Brain microvascular endothelial cell (primary cell): ENCODE measurements around the gene ZFYVE28.

Experiments
- DNase-seq: peaks from one replicate; pipeline ENCODE4 v3.0.0-alpha.2; 2020
- H3K27ac ChIP-seq: fragments of 250-450 bp; sonication (Bioruptor Pico); 2 replicates; pipeline ENCODE4 v1.5.1; 2020; ENCODE audit warnings: mild to moderate bottlenecking, moderate library complexity
- H3K27me3 ChIP-seq: fragments of 250-450 bp; sonication (Bioruptor Pico); replicated peaks from 2 replicates; pipeline ENCODE4 v1.5.1; 2020; ENCODE audit warnings: mild to moderate bottlenecking
- H3K36me3 ChIP-seq: fragments of 250-450 bp; sonication (Bioruptor Pico); replicated peaks from 2 replicates; pipeline ENCODE4 v1.5.1; 2020; ENCODE audit warnings: mild to moderate bottlenecking
- H3K4me3 ChIP-seq: 2 replicates; pipeline ENCODE4 v1.5.1; 2011; ENCODE audit warnings: low read depth, mild to moderate bottlenecking, control low read depth, low read length, moderate library complexity
- in situ Hi-C: cut with HindIII; loops from 2 replicates; pipeline ENCODE4 v1.10.0; 2017; ENCODE audit warnings: low sequenced_read_pairs, low pct_ligation_motif_present
- TF ChIP-seq, protein P1 (sequence below): IDR thresholded peaks from 2 replicates; pipeline ENCODE4 v1.5.1; 2011; ENCODE audit warnings: low read depth, mild to moderate bottlenecking, moderate library complexity, low read length, control low read depth, inconsistent platforms; ENCODE audit errors: missing control alignments

ZFYVE28 gene

GRCh38 chr4:2426069-2426397 lies 7.6 kb upstream of the ZFYVE28 start:
- H3K4me3 ChIP-seq: no peak overlapping the region
- in situ Hi-C loops: no loop called here
- TF ChIP-seq, protein P1, sequence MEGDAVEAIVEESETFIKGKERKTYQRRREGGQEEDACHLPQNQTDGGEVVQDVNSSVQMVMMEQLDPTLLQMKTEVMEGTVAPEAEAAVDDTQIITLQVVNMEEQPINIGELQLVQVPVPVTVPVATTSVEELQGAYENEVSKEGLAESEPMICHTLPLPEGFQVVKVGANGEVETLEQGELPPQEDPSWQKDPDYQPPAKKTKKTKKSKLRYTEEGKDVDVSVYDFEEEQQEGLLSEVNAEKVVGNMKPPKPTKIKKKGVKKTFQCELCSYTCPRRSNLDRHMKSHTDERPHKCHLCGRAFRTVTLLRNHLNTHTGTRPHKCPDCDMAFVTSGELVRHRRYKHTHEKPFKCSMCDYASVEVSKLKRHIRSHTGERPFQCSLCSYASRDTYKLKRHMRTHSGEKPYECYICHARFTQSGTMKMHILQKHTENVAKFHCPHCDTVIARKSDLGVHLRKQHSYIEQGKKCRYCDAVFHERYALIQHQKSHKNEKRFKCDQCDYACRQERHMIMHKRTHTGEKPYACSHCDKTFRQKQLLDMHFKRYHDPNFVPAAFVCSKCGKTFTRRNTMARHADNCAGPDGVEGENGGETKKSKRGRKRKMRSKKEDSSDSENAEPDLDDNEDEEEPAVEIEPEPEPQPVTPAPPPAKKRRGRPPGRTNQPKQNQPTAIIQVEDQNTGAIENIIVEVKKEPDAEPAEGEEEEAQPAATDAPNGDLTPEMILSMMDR: no peak
- no peaks in the 10 kb centered on the region for H3K36me3 ChIP-seq
- DNase-seq: no peak
- H3K27me3 ChIP-seq: peaks cover 2% of the 10 kb centered on the region
- H3K27ac ChIP-seq: no peak overlapping the region

DNA sequence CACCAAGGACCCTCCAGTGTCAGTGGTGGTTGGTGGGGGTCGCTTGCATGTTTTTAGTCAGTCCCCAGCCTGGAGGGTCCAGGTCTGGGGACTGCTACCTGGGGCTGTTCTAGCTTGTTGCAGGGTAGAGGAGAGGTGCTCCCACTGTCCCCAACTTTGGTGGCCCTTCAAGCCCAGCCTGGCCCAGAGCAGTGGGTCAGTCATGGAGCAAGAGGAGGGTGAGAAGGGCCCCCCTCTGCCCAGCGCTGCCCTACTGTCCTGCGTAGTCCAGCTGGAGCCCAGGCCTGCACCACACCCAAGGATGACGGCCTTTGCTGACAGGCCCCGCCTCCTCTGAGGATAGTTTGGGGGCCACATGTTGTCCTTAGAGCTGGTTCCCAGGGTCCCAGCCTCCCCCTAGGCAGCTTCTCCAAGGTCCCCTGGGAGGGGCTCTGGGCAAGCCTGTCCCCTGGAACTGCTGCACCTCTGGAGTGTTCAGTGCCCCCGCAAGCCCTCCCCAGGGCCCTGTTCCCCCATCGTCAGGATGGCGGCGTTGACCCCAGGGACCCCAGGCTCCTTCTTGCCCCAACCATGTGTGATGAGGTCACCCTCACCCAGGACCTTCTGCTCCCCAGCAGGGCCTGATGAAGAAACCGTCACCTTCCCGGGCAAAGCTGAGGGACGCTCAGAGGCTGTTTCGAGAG lies 7.1 kb upstream of the ZFYVE28 start:
- TF ChIP-seq, protein P1: no peak
- in situ Hi-C loops: no loop called here
- Histone ChIP-seq H3K27me3 (peaks cover 6% of the 10 kb centered on the region), H3K36me3 (no peaks in the 10 kb centered on the region), H3K4me3 (no peak overlapping the region), H3K27ac (no peak overlapping the region)
- no peak for DNase-seq

DNA sequence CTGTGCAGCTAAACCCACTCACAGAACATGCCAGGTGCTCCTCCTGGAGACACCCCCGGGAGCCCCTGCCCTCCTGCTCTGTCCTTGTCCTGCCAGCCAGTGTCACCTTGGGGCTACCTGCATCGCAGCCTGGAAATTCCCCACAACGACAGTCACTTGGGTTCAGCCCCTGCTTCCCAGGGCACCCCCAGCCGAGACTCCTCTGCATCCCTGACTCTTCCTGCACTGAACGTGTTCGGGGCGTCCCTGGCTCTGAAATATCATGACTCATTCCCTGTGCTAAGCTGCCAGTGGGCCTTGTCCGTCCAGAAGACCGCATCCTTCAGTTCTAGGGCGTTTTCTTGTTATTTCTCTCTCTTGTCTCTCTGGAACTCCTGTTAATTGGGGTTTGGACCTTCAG lies 6.1 kb upstream of the ZFYVE28 start:
- DNase-seq: peak; percentile 24
- in situ Hi-C loops: no loop called here
- H3K36me3 ChIP-seq: no peaks in the 10 kb centered on the region
- H3K4me3 ChIP-seq: no peak overlapping the region
- no peak overlapping the region for H3K27ac ChIP-seq
- H3K27me3 ChIP-seq: peaks cover 15% of the 10 kb centered on the region
- TF ChIP-seq, protein P1: no peak

- Histone ChIP-seq H3K4me3 (no peak overlapping the region), H3K27me3 (peaks cover 20% of the 10 kb centered on the region), H3K27ac (no peak overlapping the region), H3K36me3 (no peaks in the 10 kb centered on the region)
- TF ChIP-seq, protein P1: no peak
- in situ Hi-C loops: no loop called here
- DNase-seq: no peak
Measured at GRCh38 chr4:2423695-2424094, 5.2 kb upstream of the ZFYVE28 start.

- TF ChIP-seq, protein P1: no peak
- H3K27me3 ChIP-seq: peaks cover 20% of the 10 kb centered on the region
- DNase-seq: no peak
- no peak overlapping the region for H3K4me3 ChIP-seq
- no peaks in the 10 kb centered on the region for H3K36me3 ChIP-seq
- in situ Hi-C loops: no loop called here
- no peak overlapping the region for H3K27ac ChIP-seq
Measured at GRCh38 chr4:2423066-2423465, 4.6 kb upstream of the ZFYVE28 start.

- in situ Hi-C loops: no loop called here
- H3K27me3 ChIP-seq: peaks cover 28% of the 10 kb centered on the region
- TF ChIP-seq, protein P1: no peak
- H3K27ac ChIP-seq: no peak overlapping the region
- H3K36me3 ChIP-seq: no peaks in the 10 kb centered on the region
- no peak for DNase-seq
- H3K4me3 ChIP-seq: no peak overlapping the region
Measured at GRCh38 chr4:2421928-2422327, 3.5 kb upstream of the ZFYVE28 start.
